BJ (cell line): Measurements from ENCODE around the gene HGS. TPM values are rescaled to one million over a fixed set of nuclear protein-coding genes. Genes with fewer than 3 reads are reported as not detected.
A peak's percentile ranks its signal among the peaks of the same experiment; 100 is the strongest.

Experiments
- CTCF ChIA-PET: fragments of 350-600 bp; formaldehyde crosslinking; extraction: SDS; loops from one replicate; lab custom pipeline; 2021; ENCODE audit warnings: antibody characterized with exemption, inconsistent platforms; lab: Yijun Ruan, JAX
- POLR2A ChIA-PET: fragments of 300-600 bp; sonication (Branson Sonifier 250); formaldehyde crosslinking; extraction: SDS; loops from one replicate; lab custom pipeline; 2021; ENCODE audit warnings: antibody characterized with exemption; lab: Charles Lee
- DNase-seq: peaks from one replicate; pipeline ENCODE4 v3.0.0-alpha.2; 2011; ENCODE audit warnings: low read depth
- H3K27me3 ChIP-seq: 2 replicates; pipeline ENCODE4 v1.6.0; 2011; ENCODE audit warnings: low read length; ENCODE audit not compliant: control insufficient read depth, insufficient read depth
- H3K36me3 ChIP-seq: 2 replicates; pipeline ENCODE4 v1.5.1; 2011; ENCODE audit warnings: low read length; ENCODE audit not compliant: control insufficient read depth, insufficient read depth
- H3K4me3 ChIP-seq: 2 replicates; pipeline ENCODE4 v1.5.1; 2011; ENCODE audit warnings: low read depth, mild to moderate bottlenecking, control low read depth, low read length
- polyA plus RNA-seq: library from polyadenylated mRNA; depleted of rRNA; stranded (reverse); fragments of >200 nt; gene quantifications from 2 replicates; pipeline ENCODE4 v1.2.3, GENCODE V29; 2011
- TF ChIP-seq, protein P1 (sequence below): IDR thresholded peaks from 2 replicates; pipeline ENCODE4 v1.5.1; 2011; ENCODE audit warnings: low read depth, mild to moderate bottlenecking, control low read depth, inconsistent platforms, low read length, moderate library complexity; ENCODE audit not compliant: insufficient read depth

The HGS gene
- polyA plus RNA-seq, 1 experiment = 110 TPM

DNA sequence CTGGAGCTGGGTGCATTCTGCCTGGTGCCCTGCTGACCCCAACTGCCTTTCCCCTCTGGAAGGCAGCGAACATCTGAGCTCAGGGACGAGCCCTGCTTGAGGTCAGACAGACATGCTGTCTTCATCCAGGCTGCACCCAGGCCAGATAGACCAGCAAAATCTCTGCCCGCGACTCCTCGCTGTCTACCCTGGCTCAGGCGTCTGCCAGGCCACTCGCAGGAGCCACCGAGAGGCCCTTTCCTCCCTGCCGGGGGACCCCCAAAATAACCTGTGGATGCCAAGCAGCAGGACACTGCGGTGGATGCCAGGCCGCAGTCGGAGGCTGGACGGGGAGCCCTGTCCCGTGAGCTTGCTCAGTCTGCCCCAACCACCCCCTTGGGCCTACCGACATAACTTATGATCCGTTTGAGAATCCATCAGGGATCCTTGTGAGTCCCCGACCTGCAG is 25.0 kb downstream of the HGS start:
- Histone ChIP-seq H3K36me3 (peaks cover 23% of the 10 kb centered on the region), H3K4me3 (no peak overlapping the region), H3K27me3 (no peaks in the 10 kb centered on the region)
- POLR2A ChIA-PET = interaction anchor here (0.8 kb wide), 1 partner anchor 155 kb away, joined by 3 read pairs; no protein-coding TSS in a partner anchor
- TF ChIP-seq, protein P1, sequence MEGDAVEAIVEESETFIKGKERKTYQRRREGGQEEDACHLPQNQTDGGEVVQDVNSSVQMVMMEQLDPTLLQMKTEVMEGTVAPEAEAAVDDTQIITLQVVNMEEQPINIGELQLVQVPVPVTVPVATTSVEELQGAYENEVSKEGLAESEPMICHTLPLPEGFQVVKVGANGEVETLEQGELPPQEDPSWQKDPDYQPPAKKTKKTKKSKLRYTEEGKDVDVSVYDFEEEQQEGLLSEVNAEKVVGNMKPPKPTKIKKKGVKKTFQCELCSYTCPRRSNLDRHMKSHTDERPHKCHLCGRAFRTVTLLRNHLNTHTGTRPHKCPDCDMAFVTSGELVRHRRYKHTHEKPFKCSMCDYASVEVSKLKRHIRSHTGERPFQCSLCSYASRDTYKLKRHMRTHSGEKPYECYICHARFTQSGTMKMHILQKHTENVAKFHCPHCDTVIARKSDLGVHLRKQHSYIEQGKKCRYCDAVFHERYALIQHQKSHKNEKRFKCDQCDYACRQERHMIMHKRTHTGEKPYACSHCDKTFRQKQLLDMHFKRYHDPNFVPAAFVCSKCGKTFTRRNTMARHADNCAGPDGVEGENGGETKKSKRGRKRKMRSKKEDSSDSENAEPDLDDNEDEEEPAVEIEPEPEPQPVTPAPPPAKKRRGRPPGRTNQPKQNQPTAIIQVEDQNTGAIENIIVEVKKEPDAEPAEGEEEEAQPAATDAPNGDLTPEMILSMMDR = no peak
- DNase-seq = no peak
- CTCF ChIA-PET = no interaction called here

DNA sequence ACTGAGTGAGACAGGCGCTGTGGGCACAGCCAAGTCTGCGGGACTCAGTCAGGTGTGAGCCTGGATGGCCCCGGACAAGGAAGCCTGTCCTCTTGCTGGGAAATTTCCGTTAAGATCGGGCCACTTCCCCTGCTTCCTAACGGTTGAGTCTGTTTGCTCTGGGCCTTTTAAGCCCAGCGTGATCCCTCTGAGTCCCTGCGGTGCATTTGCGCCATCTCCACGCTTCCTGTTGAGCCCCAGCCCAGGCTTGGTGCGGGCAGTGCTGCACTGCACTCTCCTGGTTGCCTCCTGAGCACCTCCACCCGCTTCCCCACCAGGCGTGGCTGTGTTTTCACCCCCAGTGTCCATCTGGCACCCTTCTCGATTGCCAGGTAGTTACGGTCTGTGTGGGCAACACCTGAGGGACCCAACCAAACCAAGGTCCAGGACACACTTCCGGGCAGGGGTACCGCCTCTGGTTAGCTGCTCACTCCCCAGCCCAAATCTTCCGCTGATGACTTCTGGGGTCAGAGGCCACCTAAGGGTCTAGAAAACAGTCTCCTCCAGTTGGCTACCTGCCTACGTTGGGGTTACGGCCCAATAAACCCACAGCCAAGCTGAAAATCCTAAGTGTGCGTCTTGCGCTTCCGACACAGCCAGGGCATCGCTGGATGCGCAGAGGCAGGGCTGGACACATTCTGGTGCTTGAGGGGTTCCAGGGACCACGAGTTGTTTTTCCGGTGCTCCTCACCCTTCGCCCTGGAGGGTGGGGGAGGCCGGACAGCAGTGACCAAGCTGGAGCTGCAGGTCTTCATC is 26.9 kb downstream of the HGS start:
- CTCF ChIA-PET = interaction anchor here (0.6 kb wide), 1 partner anchor 15 kb away, joined by 3 read pairs; no protein-coding TSS in a partner anchor
- Histone ChIP-seq H3K27me3 (no peaks in the 10 kb centered on the region), H3K36me3 (peaks cover 15% of the 10 kb centered on the region), H3K4me3 (no peak overlapping the region)
- no peak for DNase-seq
- TF ChIP-seq, protein P1 = no peak
- POLR2A ChIA-PET = interaction anchor here (0.5 to 0.6 kb wide), 2 partner anchors 123 to 144 kb away, joined by 3 to 4 read pairs; no protein-coding TSS in a partner anchor

DNA sequence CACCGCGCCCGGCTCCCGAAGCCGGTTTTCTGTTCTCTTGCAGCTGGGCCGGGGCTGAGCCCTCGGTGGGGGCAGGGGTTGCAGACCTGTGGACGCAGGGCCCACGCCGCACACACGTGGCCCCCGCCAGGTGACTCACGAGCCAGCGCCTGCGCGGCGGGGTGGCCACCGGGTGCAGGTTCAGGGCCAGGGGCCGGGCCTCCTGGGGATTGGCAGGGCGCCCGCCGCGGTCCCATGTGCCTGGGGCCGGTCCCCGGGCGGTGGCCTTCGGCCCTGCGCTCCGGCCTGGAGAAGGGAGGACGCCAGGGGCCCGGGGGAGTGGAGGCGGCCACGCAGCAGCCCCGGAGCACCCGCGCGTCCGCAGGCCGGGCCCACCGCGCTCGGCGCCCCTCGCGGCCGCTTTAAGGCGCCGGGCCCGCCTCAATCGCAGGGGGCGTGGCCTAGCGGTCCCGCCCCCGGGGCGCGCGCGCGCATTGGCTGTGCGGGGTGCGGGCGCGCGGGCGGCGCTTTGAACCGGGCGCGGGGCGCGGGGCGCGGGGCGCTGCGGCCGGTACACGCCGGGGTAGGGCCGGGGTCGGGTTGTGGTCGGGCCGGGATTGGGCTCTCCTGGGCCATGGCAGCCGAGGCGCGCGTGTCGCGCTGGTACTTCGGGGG is 28.1 kb downstream of the HGS start, which contains the start of gene SLC25A10:
TSS of gene SLC25A10 (plus strand) at position 471 of the 654 bp plus-strand sequence. CDS start at position 614, 143 bp downstream.
- DNase-seq = no peak
- Histone ChIP-seq H3K36me3 (peaks cover 9% of the 10 kb centered on the region), H3K4me3 (peak within 1 kb of the TSS; percentile 67), H3K27me3 (no peaks in the 10 kb centered on the region)
- ChIA-PET CTCF (interaction anchor here (0.5 to 1.8 kb wide), 3 partner anchors 16 to 144 kb away, joined by 3 to 4 read pairs (median 4); no protein-coding TSS in a partner anchor), POLR2A (interaction anchor here (0.5 to 0.6 kb wide), 2 partner anchors 9 to 143 kb away, joined by 4 to 11 read pairs; partner anchors contain the start of gene MRPL12)
- TF ChIP-seq, protein P1 = no peak

DNA sequence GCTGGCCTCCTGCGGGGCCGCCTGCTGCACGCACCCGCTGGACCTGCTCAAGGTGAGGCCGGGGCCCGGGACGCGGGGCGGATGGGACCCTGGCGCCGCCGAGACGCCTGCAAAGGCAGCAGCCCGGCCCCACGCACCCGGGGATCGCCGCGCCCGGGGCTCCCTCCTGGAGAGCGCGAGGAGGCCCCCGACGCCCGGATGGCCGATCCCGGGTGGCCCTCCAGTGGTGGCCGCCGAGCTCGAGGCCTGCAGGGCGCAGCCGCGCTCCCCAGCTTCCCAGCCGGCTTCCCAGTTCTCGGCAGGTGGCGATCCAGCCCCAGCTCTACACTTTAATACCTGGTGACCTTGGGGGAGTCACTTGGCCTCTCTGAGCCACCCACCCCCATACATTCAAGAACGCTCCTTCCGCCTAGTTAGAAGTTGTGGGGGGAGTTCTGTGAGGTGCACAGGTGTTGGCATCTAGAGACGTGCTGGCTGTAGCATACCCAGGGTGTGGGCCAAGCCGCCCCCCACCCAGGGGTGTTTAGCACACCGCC is 28.7 kb downstream of the HGS start:
- no peaks in the 10 kb centered on the region for H3K27me3 ChIP-seq
- no peak for DNase-seq
- TF ChIP-seq, protein P1 = peak; percentile 33; the same call in 1 of the 2 replicates
- ChIA-PET POLR2A (no interaction called here), CTCF (interaction anchor here (1.8 kb wide), 1 partner anchor 30 kb away, joined by 4 read pairs; no protein-coding TSS in a partner anchor)
- H3K4me3 ChIP-seq = peak overlapping the region; percentile 67
- H3K36me3 ChIP-seq = peaks cover 4% of the 10 kb centered on the region
